NCI-H1417 (cell line): ENCODE measurements around the gene ENOX1.

ENCODE experiments used
- DNase-seq, 3 experiments: peaks; one replicate each; lab custom pipeline; 2025; lab: John Stamatoyannopoulos, UW

Gene ENOX1

DNA sequence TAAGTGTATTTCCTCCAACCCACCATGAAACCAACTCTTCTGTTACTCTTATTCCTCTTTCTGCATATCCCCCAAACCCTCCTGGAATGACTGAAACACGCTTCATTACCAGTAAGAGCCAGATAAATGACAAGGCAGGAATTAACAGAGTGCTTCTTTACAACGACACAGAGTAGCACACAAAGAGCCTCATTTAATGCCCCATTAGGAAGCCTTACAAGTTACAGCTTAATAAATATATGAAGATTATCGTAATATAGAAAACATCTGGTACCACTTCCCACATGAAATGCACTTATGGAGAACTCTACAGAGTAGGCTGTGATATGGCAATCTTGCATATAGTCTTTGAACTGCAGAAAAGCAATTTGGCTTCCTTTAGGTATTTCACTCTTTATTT is 116.8 kb downstream of the ENOX1 start:
- DNase-seq = no peak

- DNase-seq = peak in 1 of 3 experiments; percentile 11
Measured at GRCh38 chr13:43669101-43669500, 117.7 kb downstream of the ENOX1 start.

DNA sequence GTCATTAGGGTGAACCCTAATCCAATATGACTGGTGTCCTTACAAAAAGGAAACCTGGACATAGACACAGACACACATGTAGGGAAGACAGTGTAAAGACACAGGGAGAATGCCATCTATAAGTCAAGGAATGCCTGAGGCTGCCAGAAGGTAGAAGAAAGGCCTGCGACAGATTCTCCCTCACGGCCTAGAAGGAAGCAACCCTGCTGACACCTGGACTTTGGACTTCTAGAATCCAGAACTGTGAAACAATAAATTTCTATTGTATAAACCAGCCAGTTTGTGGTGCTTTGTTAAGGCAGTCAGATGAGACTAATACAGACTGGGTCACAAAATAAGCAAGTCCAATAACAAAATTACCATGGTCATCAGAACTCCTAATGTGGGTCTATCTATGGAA is 120.4 kb downstream of the ENOX1 start:
- no peak for DNase-seq

GRCh38 chr13:43665388-43665787 is 121.4 kb downstream of the ENOX1 start:
- DNase-seq = no peak

GRCh38 chr13:43664700-43665191 is 122.0 kb downstream of the ENOX1 start:
- no peak for DNase-seq

DNA sequence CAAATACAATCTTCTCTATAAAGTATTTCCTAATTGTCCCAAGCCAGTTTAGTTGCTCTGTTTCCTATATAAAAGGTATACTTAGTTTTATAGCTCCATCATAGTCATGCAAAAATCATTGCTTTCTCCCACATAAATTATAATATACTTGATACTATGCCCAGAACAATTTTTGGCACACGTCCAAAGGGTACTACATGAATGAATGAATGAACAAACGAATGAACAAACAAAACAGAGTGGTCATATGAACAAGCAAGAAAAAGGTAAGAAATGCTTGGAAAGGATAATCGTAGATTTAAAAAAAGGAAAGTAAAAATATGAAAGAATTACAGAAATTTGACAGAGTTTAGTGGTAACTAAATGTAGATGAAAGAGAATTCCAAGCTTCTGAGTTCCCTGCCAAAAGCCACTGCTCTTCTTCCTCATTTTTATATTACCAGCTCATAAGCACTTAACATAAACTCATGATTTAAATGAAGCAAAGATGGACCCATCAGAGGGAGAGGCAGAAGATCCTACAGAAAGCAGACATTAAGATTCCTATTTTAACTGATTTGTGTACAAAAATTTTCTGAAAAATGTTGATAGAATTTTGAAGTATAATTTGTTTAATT is 123.2 kb downstream of the ENOX1 start:
- no peak for DNase-seq

GRCh38 chr13:43662976-43663375 is 123.8 kb downstream of the ENOX1 start:
- DNase-seq = no peak

- DNase-seq = no peak
Measured at GRCh38 chr13:43661161-43661830, 125.5 kb downstream of the ENOX1 start.

DNA sequence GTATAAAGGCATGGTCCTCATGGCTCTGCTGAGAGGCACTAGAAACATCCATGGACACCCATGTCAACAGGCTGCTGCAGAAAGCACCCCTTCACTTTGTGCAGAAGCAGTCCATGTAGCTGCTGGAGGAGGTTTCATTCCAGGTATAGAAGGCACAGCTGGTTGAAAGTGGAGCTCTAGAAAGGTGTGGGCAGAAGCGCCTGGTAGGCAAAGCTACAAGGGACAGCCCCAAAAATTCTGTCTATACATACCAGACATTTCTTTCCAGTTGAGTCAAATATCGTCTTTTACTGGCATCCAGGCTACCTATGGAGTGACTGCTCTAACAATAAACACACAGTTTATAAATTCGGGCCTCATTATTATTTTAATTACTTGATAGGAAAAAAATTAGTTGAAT is 129.3 kb downstream of the ENOX1 start:
- DNase-seq = no peak

- no peak for DNase-seq
Measured at GRCh38 chr13:43653980-43654379, 132.8 kb downstream of the ENOX1 start.

DNA sequence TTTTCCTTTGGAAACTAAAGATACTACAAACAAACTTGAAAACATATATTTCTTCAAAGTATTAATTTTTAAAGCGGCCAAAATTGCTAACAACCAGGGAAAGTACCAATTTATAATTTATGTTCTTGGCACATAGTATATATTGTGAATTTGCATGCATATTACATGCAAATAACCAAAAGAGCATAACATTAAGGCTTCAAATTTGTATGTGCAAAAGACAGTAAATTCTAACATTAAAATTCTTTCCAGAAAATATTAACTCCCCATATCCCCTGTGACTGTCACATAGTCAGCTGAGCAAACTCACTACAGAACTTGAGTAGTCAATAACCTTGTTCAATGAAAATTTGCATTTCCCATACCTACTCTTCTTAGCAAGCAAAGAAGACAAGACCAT is 133.4 kb downstream of the ENOX1 start:
- DNase-seq = no peak

- peak in 1 of 3 experiments; percentile 35 for DNase-seq
Measured at GRCh38 chr13:43652760-43653159, 134.0 kb downstream of the ENOX1 start.

DNA sequence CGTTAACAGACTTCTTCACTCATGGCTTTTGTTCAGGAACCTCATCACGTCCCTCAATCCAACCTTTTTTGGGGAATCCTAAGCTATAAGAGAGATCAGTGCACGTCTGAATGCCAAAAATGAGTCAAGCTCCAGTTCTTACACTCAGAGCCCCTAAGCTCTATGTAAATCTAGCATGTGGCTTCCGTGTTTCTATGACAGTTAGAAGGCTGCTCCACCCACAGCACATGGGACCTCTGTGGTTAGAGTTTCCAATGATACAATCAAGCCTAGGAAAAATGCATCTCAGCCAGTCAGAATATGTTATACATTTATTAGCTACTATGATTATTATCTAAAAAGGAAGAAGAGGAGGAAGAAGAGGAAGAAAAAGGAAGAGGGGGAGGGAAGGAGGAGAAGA is 135.9 kb downstream of the ENOX1 start:
- no peak for DNase-seq

- no peak for DNase-seq
Measured at GRCh38 chr13:43648733-43649132, 138.0 kb downstream of the ENOX1 start.

- no peak for DNase-seq
Measured at GRCh38 chr13:43647471-43647870, 139.3 kb downstream of the ENOX1 start.

- DNase-seq = no peak
Measured at GRCh38 chr13:43640476-43640875, 146.3 kb downstream of the ENOX1 start.

DNA sequence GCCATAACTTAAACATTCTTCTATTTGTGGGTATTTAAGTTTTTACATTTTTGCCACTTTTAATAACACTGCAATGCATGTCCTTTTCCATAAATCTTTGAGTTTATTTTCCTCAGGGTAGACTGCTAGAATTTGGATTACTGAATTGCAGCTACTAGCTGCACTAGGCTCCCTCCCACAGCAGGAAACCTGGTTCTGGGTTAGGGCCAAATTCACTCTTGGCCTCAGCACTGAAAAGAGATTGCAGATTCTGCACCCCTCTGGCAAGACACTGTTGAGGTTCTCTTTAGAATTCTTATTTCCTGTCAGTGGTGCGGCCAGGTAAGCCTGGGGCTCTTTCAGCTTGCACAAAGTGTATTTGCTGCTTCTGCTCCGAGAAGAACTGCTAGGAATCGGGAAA is 155.7 kb downstream of the ENOX1 start:
- no peak for DNase-seq

- DNase-seq = no peak
Measured at GRCh38 chr13:43629691-43630480, 156.9 kb downstream of the ENOX1 start.

- no peak for DNase-seq
Measured at GRCh38 chr13:43626994-43627393, 159.8 kb downstream of the ENOX1 start.

DNA sequence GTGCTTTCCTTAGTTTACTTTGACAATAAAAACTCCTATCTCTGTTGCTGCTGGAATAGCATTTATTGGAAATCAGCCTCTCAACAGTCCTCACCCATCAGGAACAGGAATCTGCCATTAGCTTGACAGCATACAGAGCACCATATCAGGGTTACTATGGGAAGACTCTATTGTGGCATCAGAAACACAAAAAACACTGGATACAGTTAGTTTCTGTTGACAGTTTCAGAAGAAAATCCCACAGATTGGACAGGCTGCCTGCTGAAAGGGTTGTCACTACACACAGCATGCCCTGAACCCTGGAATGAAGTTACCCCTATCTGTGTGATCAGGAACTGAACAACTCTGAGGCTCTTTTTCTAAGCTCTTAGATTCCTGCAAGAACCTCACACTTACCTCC is 172.7 kb downstream of the ENOX1 start:
- DNase-seq = no peak

- DNase-seq = no peak
Measured at GRCh38 chr13:43611281-43612273, 175.2 kb downstream of the ENOX1 start.
